GM10847 (cell line): ENCODE data around the gene LAMB1.

Source experiments
- POLR2A ChIP-seq: IDR thresholded peaks from 2 replicates; pipeline ENCODE4 v1.6.1; 2011; ENCODE audit not compliant: insufficient read length; ENCODE audit errors: extremely low read depth

LAMB1 gene

DNA sequence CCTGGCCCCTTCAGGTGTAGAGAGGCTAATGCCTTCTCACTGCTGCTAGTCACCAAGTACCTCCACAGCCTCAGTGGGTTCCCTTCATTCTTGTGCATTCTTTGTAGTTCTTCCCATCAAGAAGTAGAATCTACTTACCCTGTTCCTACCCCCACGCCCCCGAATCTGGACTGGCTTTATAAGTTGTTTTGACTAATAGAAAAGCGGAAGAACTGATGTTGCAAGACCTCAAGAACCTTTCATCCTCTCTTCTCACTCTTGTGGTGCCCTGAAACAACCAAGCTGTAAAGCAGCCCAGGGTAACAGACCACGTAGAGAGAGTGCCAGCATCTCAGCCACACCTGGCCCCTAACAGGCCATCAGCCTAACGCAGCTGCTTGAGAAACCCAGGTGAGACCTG, 23.2 kb upstream of the LAMB1 start:
- no peak for TF ChIP-seq POLR2A

DNA sequence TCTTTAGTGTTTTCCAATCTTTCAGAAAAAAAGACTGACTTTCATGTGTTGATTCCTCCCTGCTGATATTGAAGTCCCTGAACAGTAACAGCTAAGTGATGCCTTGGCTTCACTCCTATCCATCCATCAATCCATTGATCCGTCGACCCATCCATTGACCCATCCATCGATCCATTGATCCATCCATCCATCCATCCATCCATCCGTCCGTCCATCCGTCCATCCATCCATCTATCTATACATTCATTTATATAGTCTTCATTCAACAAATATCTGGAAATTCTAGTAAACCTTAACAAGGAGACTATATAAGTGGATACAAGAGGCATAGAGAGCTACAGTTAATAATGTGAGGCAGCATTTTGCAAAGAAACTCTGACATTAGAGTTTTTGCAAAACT, 21.6 kb upstream of the LAMB1 start:
- no peak for TF ChIP-seq POLR2A

DNA sequence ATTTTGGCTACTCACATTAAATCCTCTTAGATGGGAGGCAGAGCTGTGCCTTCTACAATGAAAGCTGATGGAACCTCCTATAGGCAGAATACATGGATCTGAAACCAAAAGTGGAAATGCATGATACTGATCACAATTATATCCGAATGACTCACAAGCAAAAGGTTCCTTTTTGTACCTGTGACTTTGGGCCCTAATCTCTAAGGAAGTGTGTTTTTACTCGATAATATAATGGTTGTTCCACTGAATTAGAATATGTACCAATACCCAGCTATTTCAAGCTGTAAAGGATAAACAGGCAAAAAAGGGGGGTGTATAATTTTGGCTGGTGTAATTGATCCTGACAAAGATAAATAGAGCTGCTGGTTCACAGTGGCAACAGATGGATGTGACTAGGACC, 17.6 kb upstream of the LAMB1 start:
- no peak for TF ChIP-seq POLR2A

DNA sequence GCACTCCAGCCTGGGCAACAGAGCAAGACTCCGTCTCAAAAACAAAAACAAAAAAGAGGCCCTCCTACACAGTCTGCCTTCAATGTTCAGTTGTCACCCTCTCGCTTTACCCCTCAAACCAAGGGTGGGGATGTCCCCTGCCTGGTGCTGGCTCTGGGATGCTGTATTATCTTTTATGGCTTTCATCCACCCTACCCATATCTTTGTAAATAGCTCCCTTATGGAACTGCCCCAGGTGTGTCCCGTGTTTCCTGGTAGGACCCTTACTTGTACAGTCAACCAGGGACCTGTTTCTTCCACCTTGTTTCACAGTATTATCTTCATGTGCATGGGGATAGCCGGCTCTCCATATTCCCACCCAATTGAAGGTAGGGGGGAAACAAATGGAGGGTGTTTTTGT, 15.7 kb upstream of the LAMB1 start:
- no peak for TF ChIP-seq POLR2A

DNA sequence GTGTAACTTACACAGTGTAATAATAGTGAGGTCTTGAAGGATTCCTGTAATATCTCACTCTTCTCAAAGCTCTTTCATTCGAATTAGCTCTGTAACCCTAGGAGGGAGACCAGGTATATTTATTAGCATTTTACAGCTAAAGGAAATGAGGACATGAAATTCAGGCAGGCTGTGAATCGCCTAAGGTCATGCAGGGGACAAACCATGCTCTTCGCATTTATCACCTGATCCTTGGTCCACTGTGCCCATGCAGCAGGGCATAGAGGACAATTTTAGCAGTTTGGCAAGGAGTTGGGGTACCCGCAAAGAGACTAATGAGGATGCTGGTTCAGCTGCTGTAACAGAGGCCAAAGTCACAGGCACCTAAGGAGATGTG, 14.8 kb upstream of the LAMB1 start:
- TF ChIP-seq POLR2A, result no peak

DNA sequence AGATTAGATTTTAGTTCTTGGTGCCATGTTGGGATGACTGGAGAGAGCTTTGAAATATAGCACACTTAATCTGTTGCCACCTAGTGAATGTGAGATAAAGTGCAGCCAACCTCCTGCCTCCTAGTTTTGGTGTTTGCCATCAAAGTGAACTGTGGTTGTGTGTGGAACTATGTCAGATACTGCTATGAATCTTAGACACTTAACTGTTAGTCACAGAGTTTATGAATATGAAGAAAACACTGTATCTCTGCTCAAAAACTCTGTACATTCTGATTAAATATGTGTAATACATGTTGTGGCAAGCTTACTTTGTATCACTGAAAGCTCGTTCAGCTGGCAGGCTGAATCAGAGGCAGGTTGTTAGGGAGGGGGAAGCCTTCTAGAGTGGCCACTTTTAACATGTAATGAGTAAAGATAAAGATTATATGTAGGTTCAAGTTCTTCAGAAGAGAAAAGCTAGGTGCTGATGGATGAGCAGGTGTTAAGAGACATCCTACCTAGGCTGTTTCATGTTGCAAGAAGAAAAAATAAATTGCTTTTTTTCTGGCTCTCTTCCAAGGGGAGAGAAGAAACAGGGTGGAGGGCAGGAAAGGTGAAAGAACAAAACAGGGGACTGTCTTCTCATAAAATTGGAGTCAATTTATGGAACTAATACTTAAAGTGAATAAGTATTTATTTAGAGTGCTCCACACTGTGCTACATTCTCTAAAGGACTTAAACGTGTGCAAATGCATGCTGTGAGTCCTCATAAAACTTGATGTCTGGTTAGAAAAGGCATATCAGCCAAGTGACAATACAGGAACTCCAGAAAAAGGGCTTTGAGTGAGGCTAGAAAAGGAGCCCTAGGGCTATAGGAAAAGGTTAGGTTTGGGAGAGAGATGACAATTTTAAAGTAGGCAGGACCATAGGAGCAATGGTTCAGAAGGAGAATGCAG, 14.1 kb upstream of the LAMB1 start:
- no peak for TF ChIP-seq POLR2A

DNA sequence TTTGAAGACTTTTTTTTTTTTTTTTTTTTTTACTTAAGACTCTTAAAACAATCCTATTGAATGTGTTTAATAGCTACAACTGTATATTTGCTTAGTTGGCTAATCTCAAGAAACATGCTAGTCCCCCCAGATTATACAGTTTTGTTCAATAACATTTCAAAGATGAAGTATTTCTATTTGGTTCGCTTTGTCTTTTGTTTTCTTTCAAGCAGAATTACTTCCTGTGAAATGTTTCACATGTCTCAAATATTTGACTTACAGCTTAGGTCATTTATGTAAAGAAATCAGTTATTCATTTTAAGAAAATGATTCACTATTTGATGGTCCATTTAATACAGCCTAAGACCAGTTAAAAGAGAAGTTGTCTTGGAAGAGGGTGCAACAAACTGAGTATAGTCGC, 12.8 kb upstream of the LAMB1 start:
- no peak for TF ChIP-seq POLR2A

DNA sequence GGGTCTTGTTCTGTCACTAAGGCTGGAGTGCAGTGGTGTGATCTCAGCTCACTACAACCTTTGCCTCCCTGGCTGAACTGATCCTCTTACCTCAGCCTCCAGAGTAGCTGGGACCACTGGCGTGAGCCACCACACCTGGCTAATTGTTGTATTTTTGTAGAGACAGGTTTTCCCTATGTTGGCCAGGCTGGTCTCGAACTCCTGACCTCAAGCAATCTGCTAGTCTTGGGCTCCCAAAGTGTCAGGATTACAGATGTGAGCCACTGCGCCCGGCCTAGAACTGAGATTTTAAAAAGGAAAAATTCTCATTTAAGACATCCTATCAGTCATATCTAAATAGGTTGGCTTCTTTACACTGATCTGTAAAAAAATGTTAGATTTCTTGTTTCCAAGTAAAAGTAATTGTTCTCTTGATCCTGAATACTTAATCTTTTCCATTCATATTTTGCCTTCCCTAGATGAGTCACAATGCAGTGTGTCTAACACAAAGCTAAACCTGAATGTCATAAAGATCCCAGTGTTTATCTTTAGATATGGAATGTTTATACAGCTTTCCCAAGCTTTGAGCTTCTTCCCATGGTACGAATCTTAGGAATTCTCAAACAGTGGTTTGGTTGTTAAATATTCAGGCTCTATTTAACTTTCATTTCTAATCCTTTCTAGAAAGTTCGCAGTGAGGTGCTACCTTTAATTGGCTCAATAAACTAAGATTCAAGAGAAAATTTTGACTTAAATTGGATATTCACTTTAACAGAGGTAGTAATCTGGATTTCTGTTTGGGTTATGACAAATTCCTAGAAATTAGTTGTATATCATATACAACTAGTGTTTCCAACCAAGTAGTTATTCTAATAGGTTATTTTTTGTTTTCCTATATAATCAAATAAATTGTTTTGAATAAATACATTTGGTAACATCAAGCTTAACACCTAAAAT, 12.1 kb upstream of the LAMB1 start:
- TF ChIP-seq POLR2A, result no peak

DNA sequence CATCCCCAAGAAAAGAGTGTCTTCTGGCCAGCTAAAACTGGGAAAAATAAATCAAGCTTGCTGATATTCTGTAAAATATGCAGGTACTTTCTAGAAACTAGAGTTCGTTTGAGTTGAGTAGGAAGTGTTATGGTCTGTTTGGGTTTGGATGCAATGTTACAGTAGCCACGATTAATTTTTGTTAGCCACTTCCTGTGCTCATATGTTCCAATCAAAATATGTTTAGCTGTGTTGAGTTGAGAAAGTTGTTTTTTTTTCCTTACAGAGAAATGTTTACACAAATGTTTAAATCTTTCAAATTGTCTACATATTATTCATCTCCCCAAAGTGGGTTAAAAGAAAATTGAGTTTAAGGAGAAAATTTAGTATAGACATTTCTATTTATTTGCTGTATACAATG, 11.3 kb upstream of the LAMB1 start:
- TF ChIP-seq POLR2A, result no peak

DNA sequence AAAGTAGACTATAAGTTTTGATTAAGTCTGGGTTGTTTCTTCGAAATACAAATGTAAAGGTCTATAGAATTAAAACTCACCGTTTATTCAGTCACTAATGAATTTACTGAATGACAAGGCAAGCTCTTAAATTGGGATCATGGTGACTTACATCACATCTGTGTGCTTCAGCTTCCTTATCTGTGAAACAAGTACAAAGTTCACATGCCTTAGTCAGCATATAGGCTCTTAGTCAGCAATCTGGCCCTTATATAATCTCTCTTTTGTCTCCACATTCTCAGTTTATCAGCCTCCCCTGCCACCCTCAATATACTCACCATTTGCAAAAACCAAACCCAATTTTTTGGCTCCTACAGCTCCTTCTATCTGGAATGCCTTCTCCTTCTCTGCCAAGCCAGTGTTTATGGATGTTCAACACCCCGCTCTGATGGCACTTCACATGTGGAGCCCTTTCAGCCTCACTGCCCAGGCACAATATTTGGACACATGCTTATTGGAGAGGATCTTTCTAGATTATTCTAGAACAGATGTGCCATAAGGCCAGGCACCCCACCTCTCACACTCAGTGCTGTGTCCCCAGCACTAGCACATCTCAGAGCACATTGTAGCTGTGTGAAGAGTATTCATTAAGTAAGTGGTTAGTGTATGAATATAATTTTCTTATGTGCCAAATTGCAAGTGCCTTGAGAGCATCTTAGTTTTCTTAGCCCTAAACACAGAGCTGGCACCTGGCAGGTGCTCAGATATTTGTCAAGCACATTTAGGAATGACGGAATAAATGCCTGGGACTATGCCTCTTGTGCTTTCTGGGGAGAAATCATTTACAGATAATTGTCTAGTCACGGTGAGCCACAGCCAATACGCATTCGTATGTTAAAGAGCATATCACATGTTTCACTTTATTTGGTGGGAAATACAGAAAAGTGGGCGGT, 9.8 kb upstream of the LAMB1 start:
- TF ChIP-seq POLR2A, result no peak

DNA sequence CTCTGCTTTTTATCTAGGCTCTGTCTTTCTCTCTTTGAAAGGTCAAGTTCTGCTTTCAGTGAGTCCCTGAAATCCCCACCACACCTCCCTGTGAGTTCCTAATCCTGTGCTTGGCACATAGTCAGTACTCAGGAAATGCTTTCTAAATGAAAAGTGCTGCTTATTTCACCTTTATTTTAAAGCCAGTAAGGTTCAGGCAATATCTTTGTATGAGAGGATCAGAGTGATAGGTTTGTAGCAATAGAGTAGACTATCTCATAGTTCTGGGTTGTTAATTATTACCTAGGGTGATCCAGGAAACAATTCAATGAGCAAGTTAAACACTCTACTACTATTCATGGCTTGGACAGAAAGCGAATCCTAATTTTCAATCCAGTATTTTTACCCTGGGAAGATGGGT, 7.4 kb upstream of the LAMB1 start:
- TF ChIP-seq POLR2A, result no peak

DNA sequence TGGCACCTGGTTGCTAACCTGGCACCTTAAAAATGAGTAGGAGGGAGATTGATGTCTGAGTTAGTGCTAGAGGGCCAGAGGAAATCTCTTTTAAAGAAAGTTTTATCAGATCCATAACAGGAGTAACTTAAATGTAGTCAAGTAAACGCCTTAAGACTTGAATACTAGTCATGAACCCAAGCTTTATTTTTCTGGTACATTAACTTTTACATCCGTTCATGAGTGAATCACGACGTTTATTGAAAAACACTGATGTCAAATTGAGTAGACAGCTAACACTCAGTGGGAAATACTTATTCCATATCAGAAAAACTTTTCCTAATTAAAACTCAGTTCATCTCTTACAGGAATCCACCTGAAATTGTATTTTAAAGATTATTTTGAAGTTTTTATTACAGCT, 6.9 kb upstream of the LAMB1 start:
- no peak for TF ChIP-seq POLR2A

DNA sequence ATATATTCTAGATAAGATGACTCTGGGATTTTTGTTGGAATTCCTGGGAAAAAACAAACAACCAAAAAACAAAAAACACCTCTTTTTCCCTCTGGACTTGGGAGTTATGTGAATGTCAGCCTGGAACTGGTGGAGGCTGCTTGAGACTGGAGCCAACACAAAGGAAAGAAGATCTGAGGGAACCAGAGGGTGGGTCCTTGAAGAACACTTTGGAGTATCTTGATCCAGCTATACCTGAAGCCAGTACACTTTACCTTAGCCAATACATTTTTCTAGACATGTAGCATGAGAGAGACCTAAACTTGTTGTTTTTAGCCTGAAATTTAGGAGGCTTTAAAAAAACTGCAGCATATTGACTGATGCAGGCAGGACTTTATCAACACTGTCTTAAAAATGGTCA, 5.9 kb upstream of the LAMB1 start:
- no peak for TF ChIP-seq POLR2A

DNA sequence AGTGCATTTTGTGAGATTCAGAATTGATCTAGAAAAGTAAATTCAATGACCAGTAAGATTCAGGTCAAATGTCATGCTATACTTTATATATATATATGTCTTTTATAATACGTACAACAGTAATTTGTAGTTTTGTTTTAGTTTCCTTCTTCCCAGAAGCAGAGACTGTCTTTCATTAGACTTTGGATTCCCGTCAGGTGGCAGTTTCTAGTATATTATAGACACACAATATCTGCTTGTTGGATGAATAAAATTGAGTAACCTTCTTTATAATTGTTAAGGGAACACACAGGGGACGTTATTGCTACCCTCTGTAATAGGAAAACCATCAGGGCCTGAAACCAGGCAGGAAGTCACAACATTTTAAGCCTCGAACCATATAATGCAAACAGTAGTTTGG, 5.3 kb upstream of the LAMB1 start:
- no peak for TF ChIP-seq POLR2A

DNA sequence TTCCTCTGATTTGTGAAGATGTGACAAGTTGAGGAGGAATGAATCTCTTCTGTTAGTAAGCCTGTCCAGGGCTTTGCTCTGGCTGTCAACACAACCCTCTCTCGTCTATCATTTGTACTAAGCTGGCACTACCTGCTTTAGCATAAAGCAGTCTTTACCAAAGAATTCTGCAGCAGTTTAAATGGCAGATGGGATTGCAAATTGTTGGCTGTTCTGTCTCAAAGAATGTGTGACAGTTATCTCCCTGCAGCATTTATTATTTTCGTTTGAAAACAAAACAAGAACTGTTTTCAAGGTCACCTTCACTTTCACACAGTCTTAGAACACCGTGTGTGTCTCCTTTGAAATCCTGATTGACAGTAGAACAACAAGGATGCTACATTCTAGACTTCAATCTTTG, 4.8 kb upstream of the LAMB1 start:
- no peak for TF ChIP-seq POLR2A
